AG09309 (cell line): ENCODE measurements around the gene C19orf25.

ENCODE experiments used
- DNase-seq: peaks from one replicate; pipeline ENCODE4 v3.0.0-alpha.2; 2010; ENCODE audit warnings: low read depth
- H3K4me3 ChIP-seq: 2 replicates; pipeline ENCODE4 v1.5.1; 2011; ENCODE audit warnings: mild to moderate bottlenecking, low read depth, low read length, moderate library complexity; ENCODE audit not compliant: control insufficient read depth
- CTCF ChIP-seq: IDR thresholded peaks from 2 replicates; pipeline ENCODE4 v1.5.1; 2011; ENCODE audit warnings: mild to moderate bottlenecking, low read depth, low read length, inconsistent platforms; ENCODE audit not compliant: insufficient read depth, control insufficient read depth; ENCODE audit errors: missing control alignments

The C19orf25 gene

GRCh38 chr19:1456121-1456900 is 22.7 kb downstream of the C19orf25 start:
- no peak overlapping the region for H3K4me3 ChIP-seq
- TF ChIP-seq CTCF, result no peak
- no peak for DNase-seq

GRCh38 chr19:1455336-1456120 is 23.5 kb downstream of the C19orf25 start:
- H3K4me3 ChIP-seq, result no peak overlapping the region
- no peak for TF ChIP-seq CTCF
- DNase-seq, result no peak

GRCh38 chr19:1455002-1455335 is 24.0 kb downstream of the C19orf25 start:
- DNase-seq, result no peak
- no peak overlapping the region for H3K4me3 ChIP-seq
- no peak for TF ChIP-seq CTCF

GRCh38 chr19:1453525-1454364 is 25.3 kb downstream of the C19orf25 start:
- no peak for DNase-seq
- H3K4me3 ChIP-seq, result no peak overlapping the region
- TF ChIP-seq CTCF, result no peak

GRCh38 chr19:1452802-1453524 is 26.1 kb downstream of the C19orf25 start:
- no peak for TF ChIP-seq CTCF
- DNase-seq, result no peak
- no peak overlapping the region for H3K4me3 ChIP-seq
